ENCODE data around the gene RAB3C.

RAB3C gene

DNA sequence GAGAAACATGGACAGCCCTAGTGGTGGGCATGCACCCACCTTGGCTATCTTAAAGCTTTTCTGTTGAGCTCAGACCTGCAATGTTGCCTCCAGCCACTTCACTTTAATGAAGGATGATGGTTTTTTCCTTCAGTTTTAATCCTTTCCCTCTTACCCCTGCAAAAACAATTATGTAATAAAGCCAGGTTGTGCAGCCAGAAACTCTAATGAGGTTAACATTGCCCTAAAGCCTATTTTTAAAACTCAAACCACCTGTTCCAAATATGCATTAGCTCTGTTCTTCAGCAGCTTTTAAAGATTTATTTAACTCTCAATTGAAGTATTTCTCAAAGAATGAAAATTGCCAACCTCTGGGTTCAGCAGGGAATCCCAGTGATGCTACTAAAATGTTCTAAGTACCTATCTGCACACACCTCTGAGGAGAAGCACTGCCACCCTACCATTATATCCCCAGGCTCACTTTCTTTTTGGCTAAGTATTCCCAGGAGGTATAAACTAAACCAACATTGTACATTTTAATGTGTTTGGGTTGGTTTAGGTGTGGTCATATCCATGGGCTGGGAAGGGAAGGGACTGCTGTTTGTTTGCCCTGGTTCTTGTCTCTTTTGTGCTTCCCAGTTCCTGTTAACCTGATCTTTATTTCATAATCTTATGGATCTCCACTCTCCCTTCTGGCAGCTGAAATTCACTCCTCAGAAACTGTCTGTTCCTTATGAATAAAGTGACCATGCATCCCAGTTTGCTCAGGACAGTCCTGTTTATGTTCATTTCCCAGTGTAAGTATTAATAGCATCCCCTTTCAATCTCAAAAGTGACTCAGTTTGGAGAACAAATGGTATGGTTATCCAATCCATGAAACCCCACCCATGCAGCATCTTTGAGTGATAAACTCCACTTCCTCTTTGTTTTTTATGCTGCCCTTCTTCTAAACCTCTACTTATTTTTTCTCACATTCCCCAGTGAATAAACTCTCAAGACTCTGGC, 251.7 kb downstream of the RAB3C start:
- no peak overlapping the region for H3K9ac ChIP-seq (ENCODE audit: low read depth, low read length, poor library complexity, severe bottlenecking)
- H3K9me3 ChIP-seq (ENCODE audit: insufficient read depth, low read depth, low read length): no peaks in the 10 kb centered on the region
- H3K36me3 ChIP-seq (ENCODE audit: insufficient read depth, low read length): no peaks in the 10 kb centered on the region
- H3K4me2 ChIP-seq (ENCODE audit: low read depth, low read length, poor library complexity, severe bottlenecking): no peak overlapping the region
- H3K9me2 ChIP-seq (replicated peaks; ENCODE audit: low read depth, low read length): no peaks in the 10 kb centered on the region
- no peaks in the 10 kb centered on the region for H3F3A ChIP-seq (ENCODE audit: low read depth)
- no peaks in the 10 kb centered on the region for H3K27me3 ChIP-seq (ENCODE audit: insufficient read depth, low read length, poor library complexity, severe bottlenecking)
- H3K4me1 ChIP-seq (ENCODE audit: insufficient read depth, low read length, poor library complexity, severe bottlenecking): no peaks in the 10 kb centered on the region
- no peak overlapping the region for H3K4me3 ChIP-seq (ENCODE audit: low read length, poor library complexity, severe bottlenecking)
- no peaks in the 10 kb centered on the region for H4K20me1 ChIP-seq (ENCODE audit: insufficient read depth, low read length, poor library complexity, severe bottlenecking)
- no peaks in the 10 kb centered on the region for H3K79me2 ChIP-seq (ENCODE audit: insufficient read depth, low read length)
- no peak overlapping the region for H2AFZ ChIP-seq (ENCODE audit: low read length)
- TF ChIP-seq, protein P1, sequence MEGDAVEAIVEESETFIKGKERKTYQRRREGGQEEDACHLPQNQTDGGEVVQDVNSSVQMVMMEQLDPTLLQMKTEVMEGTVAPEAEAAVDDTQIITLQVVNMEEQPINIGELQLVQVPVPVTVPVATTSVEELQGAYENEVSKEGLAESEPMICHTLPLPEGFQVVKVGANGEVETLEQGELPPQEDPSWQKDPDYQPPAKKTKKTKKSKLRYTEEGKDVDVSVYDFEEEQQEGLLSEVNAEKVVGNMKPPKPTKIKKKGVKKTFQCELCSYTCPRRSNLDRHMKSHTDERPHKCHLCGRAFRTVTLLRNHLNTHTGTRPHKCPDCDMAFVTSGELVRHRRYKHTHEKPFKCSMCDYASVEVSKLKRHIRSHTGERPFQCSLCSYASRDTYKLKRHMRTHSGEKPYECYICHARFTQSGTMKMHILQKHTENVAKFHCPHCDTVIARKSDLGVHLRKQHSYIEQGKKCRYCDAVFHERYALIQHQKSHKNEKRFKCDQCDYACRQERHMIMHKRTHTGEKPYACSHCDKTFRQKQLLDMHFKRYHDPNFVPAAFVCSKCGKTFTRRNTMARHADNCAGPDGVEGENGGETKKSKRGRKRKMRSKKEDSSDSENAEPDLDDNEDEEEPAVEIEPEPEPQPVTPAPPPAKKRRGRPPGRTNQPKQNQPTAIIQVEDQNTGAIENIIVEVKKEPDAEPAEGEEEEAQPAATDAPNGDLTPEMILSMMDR (conservative IDR thresholded peaks at IDR 0.05; ENCODE audit: low read length): no peak
- no peak for TF ChIP-seq EZH2phosphoT487 (IDR thresholded peaks at IDR 0.05; ENCODE audit: borderline replicate concordance)

DNA sequence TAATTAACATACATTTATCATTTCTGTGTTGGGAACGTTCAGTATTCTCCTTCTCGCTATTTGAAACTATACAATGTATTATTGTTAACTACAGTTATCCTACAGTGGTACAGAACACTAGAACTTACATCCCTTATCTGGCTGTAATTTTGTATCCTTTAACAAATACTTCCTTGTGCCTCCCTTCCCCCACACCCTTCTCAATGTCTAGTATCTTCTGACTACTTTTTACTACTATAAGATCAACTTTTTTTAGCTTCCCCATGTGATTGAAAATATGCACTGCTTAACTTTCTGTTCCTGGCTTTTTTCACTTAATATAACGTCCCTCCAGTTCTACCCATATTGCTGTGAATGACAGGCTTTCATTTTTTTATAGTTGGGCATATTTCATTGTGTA, 253.5 kb downstream of the RAB3C start:
- Histone ChIP-seq H4K20me1 (ENCODE audit: insufficient read depth, low read length, poor library complexity, severe bottlenecking) (no peaks in the 10 kb centered on the region), H3K27me3 (ENCODE audit: insufficient read depth, low read length, poor library complexity, severe bottlenecking) (no peaks in the 10 kb centered on the region), H3F3A (ENCODE audit: low read depth) (no peaks in the 10 kb centered on the region), H3K79me2 (ENCODE audit: insufficient read depth, low read length) (no peaks in the 10 kb centered on the region), H3K4me1 (ENCODE audit: insufficient read depth, low read length, poor library complexity, severe bottlenecking) (no peaks in the 10 kb centered on the region), H2AFZ (ENCODE audit: low read length) (no peak overlapping the region), H3K36me3 (ENCODE audit: insufficient read depth, low read length) (no peaks in the 10 kb centered on the region), H3K9me2 (replicated peaks; ENCODE audit: low read depth, low read length) (no peaks in the 10 kb centered on the region), H3K9me3 (ENCODE audit: insufficient read depth, low read depth, low read length) (no peaks in the 10 kb centered on the region), H3K9ac (ENCODE audit: low read depth, low read length, poor library complexity, severe bottlenecking) (no peak overlapping the region), H3K4me2 (ENCODE audit: low read depth, low read length, poor library complexity, severe bottlenecking) (no peak overlapping the region), H3K4me3 (ENCODE audit: low read length, poor library complexity, severe bottlenecking) (no peak overlapping the region)
- TF ChIP-seq, protein P1 (conservative IDR thresholded peaks at IDR 0.05; ENCODE audit: low read length): no peak
- TF ChIP-seq EZH2phosphoT487 (IDR thresholded peaks at IDR 0.05; ENCODE audit: borderline replicate concordance): no peak

DNA sequence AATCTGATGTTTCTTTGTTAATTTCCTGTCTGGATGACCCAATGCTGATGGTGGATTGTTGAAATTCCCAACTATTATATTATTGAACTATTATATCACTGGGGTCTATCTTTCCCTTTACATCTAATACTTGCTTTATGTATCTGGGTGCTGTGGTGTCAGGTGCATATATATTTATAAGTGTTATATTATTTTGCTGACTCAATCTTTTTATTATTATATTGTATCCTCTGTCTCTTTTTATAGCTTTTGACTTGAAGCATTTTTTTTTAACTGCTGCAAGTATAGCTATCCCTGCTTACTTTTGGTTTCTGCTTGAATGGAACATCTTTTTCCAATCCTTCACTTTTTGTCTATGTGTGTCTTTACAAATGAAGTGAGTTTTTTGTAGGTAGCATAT, 255.9 kb downstream of the RAB3C start:
- Histone ChIP-seq H3K9me3 (ENCODE audit: insufficient read depth, low read depth, low read length) (no peaks in the 10 kb centered on the region), H3K79me2 (ENCODE audit: insufficient read depth, low read length) (no peaks in the 10 kb centered on the region), H3K4me3 (ENCODE audit: low read length, poor library complexity, severe bottlenecking) (no peak overlapping the region), H3K9me2 (replicated peaks; ENCODE audit: low read depth, low read length) (no peaks in the 10 kb centered on the region), H2AFZ (ENCODE audit: low read length) (no peak overlapping the region), H3K27me3 (ENCODE audit: insufficient read depth, low read length, poor library complexity, severe bottlenecking) (no peaks in the 10 kb centered on the region), H3K4me1 (ENCODE audit: insufficient read depth, low read length, poor library complexity, severe bottlenecking) (no peaks in the 10 kb centered on the region), H3K9ac (ENCODE audit: low read depth, low read length, poor library complexity, severe bottlenecking) (no peak overlapping the region), H3F3A (ENCODE audit: low read depth) (no peaks in the 10 kb centered on the region), H3K4me2 (ENCODE audit: low read depth, low read length, poor library complexity, severe bottlenecking) (no peak overlapping the region), H3K36me3 (ENCODE audit: insufficient read depth, low read length) (no peaks in the 10 kb centered on the region), H4K20me1 (ENCODE audit: insufficient read depth, low read length, poor library complexity, severe bottlenecking) (no peaks in the 10 kb centered on the region)
- no peak for TF ChIP-seq EZH2phosphoT487 (IDR thresholded peaks at IDR 0.05; ENCODE audit: borderline replicate concordance)
- TF ChIP-seq, protein P1 (conservative IDR thresholded peaks at IDR 0.05; ENCODE audit: low read length): no peak
